HCEC 1CT (cell line): Measurements from ENCODE around the gene DISC1.
A peak's percentile ranks its signal among the peaks of the same experiment; 100 is the strongest.
"Not testable (repeated sequence)": the region's sequence is repeated elsewhere in the genome, so short reads cannot be mapped to it uniquely, and the experiment has no call there.

Source experiments
- DNase-seq: peaks from one replicate; pipeline ENCODE4 v3.0.0-alpha.2; 2017

The DISC1 gene

GRCh38 chr1:231606712-231607111 is 19.9 kb upstream of the DISC1 start:
- no peak for DNase-seq

- no peak for DNase-seq
Measured at GRCh38 chr1:231610388-231610787, 16.2 kb upstream of the DISC1 start.

- DNase-seq, result no peak
Measured at GRCh38 chr1:231611111-231611510, 15.5 kb upstream of the DISC1 start.

- no peak for DNase-seq
Measured at GRCh38 chr1:231611851-231612250, 14.7 kb upstream of the DISC1 start.

GRCh38 chr1:231612393-231613089 is 14.0 kb upstream of the DISC1 start:
- DNase-seq, result no peak

GRCh38 chr1:231613419-231614349 is 12.9 kb upstream of the DISC1 start:
- DNase-seq, result no peak

GRCh38 chr1:231616667-231617066 is 9.9 kb upstream of the DISC1 start:
- DNase-seq, result no peak

GRCh38 chr1:231618609-231619256 is 7.9 kb upstream of the DISC1 start:
- DNase-seq, result no peak

GRCh38 chr1:231619257-231619634 is 7.3 kb upstream of the DISC1 start:
- no peak for DNase-seq

- DNase-seq, result not testable (repeated sequence)
Measured at GRCh38 chr1:231625042-231625441, 1.5 kb upstream of the DISC1 start.

GRCh38 chr1:231625975-231626534 is 535 bp upstream of the DISC1 start:
- no peak for DNase-seq

- DNase-seq, result peak; percentile 27
Measured at GRCh38 chr1:231626951-231627614, 493 bp downstream of the DISC1 start.

GRCh38 chr1:231628207-231628876 is 1.8 kb downstream of the DISC1 start:
- DNase-seq, result peak; percentile 13

- DNase-seq, result peak; percentile 33
Measured at GRCh38 chr1:231629132-231629531, 2.5 kb downstream of the DISC1 start.

GRCh38 chr1:231630558-231631205 is 4.1 kb downstream of the DISC1 start:
- DNase-seq, result peak; percentile 70

GRCh38 chr1:231631717-231632116 is 5.1 kb downstream of the DISC1 start:
- no peak for DNase-seq

GRCh38 chr1:231632119-231632518 is 5.5 kb downstream of the DISC1 start:
- DNase-seq, result no peak

GRCh38 chr1:231634323-231635013 is 7.9 kb downstream of the DISC1 start:
- DNase-seq, result no peak

- peak; percentile 82 for DNase-seq
Measured at GRCh38 chr1:231636157-231636556, 9.6 kb downstream of the DISC1 start.

GRCh38 chr1:231636922-231637321 is 10.3 kb downstream of the DISC1 start:
- DNase-seq, result not testable (repeated sequence)

GRCh38 chr1:231638647-231639046 is 12.1 kb downstream of the DISC1 start:
- DNase-seq, result peak; percentile 47
